Measurements from ENCODE around the gene AGFG2. TPM values are rescaled to one million over a fixed set of nuclear protein-coding genes. Genes with fewer than 3 reads are reported as not detected.
A peak's percentile ranks its signal among the peaks of the same experiment; 100 is the strongest.

The AGFG2 gene
- total and polyA plus RNA-seq, 4 donors = 37.2 to 48.8 (median 42.3) TPM

DNA sequence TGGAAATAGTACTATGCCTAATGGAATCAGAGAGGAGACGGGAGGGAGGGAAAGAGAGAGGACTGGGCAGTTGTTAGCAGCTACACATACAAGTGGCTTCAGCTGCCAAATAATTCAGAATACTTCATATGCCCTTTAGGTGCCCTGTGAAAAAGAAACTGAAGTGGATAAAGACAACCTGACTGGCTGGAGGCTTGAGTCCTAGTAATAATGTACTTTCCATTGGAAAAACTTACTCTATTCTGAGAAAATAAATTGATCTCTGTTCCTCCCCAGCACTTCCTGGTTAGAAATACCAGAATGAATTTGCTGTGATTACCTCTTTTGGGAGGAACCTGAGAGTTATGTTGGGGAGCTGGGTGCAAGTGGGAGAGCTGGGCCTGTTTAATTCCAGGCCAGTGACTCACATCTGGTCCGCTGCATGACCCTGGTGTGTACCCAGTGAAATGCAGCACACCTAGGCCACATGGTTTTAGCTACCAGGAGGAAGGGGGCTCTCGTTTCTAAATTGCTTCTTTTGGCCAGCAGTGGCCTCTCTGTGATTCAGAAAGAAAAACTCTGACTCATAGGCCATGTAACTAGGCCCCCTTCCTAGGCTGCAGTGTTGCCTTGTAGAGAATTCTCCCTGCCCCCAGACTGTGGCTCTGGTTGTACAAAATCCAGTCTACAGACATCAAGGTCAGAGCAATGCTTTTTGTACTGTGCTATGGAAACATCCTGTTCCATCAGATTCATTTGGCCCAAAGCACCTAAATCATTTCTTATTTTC, 6.5 kb downstream of the AGFG2 start:
- DNase-seq (ENCODE audit: low spot score) = no peak
- H3K9ac ChIP-seq (ENCODE audit: low read depth in 1 of 2, low read length in 2 of 2) = peak overlapping the region; percentile 17 to 21

More for the DNA sequence above, 6.5 kb downstream of the AGFG2 start:
- 16% methylated on average over 3 of the region's 3 CpGs for WGBS
- Histone ChIP-seq H3K27me3 (ENCODE audit: control insufficient read depth in 4 of 4, insufficient read depth in 4 of 4, low read length in 3 of 4) (no peaks in the 10 kb centered on the region), H3K36me3 (ENCODE audit: control insufficient read depth in 4 of 4, insufficient read depth in 3 of 4, low read depth in 1 of 4, low read length in 3 of 4) (peaks cover 0 to 15% (median 4%) of the 10 kb centered on the region in 4 donors), H3K4me3 (ENCODE audit: low read depth in 1 of 3, low read length in 3 of 3) (no peak overlapping the region), H3K4me1 (ENCODE audit: control insufficient read depth in 4 of 4, insufficient read depth in 4 of 4, low read length in 3 of 4) (peaks cover 18 to 75% (median 68%) of the 10 kb centered on the region in 4 donors), H3K9me3 (ENCODE audit: control insufficient read depth in 4 of 4, low read length in 3 of 4) (no peaks in the 10 kb centered on the region), H3K27ac (ENCODE audit: low read depth in 1 of 2, low read length in 2 of 2) (peak overlapping the region; percentile 89 to 92)
- TF ChIP-seq SP1 (IDR thresholded peaks at IDR 0.05) = peak; percentile 74
- TF ChIP-seq, protein P1, sequence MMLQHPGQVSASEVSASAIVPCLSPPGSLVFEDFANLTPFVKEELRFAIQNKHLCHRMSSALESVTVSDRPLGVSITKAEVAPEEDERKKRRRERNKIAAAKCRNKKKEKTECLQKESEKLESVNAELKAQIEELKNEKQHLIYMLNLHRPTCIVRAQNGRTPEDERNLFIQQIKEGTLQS (IDR thresholded peaks at IDR 0.05) = peak; percentile 24
- TF ChIP-seq HNF4A (conservative IDR thresholded peaks at IDR 0.05) = no peak
- peak; percentile 1 for TF ChIP-seq YY1 (IDR thresholded peaks at IDR 0.05)
- TF ChIP-seq EGR1 (IDR thresholded peaks at IDR 0.05; ENCODE audit: low read depth in 2 of 2) = no peak
- TF ChIP-seq, protein P2, sequence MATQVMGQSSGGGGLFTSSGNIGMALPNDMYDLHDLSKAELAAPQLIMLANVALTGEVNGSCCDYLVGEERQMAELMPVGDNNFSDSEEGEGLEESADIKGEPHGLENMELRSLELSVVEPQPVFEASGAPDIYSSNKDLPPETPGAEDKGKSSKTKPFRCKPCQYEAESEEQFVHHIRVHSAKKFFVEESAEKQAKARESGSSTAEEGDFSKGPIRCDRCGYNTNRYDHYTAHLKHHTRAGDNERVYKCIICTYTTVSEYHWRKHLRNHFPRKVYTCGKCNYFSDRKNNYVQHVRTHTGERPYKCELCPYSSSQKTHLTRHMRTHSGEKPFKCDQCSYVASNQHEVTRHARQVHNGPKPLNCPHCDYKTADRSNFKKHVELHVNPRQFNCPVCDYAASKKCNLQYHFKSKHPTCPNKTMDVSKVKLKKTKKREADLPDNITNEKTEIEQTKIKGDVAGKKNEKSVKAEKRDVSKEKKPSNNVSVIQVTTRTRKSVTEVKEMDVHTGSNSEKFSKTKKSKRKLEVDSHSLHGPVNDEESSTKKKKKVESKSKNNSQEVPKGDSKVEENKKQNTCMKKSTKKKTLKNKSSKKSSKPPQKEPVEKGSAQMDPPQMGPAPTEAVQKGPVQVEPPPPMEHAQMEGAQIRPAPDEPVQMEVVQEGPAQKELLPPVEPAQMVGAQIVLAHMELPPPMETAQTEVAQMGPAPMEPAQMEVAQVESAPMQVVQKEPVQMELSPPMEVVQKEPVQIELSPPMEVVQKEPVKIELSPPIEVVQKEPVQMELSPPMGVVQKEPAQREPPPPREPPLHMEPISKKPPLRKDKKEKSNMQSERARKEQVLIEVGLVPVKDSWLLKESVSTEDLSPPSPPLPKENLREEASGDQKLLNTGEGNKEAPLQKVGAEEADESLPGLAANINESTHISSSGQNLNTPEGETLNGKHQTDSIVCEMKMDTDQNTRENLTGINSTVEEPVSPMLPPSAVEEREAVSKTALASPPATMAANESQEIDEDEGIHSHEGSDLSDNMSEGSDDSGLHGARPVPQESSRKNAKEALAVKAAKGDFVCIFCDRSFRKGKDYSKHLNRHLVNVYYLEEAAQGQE (IDR thresholded peaks at IDR 0.05) = peak; percentile 27
- no peak for TF ChIP-seq ZBTB33 (IDR thresholded peaks at IDR 0.05)
- no peak for TF ChIP-seq NR2F2 (IDR thresholded peaks at IDR 0.05)
- peak; percentile 68 for TF ChIP-seq FOXA2 (IDR thresholded peaks at IDR 0.05)
- TF ChIP-seq FOXA1 (IDR thresholded peaks at IDR 0.05) = peak; percentile 53
- no peak for TF ChIP-seq HNF4G (IDR thresholded peaks at IDR 0.05)
- peak; percentile 78 to 85 for TF ChIP-seq JUND (IDR thresholded peaks at IDR 0.05)
- TF ChIP-seq RAD21 (IDR thresholded peaks at IDR 0.05) = peak in 1 of 2 donors; percentile 7
- TF ChIP-seq TAF1 (conservative IDR thresholded peaks at IDR 0.05) = no peak
- no peak for TF ChIP-seq GABPA (IDR thresholded peaks at IDR 0.05 in 1 of 2, conservative IDR thresholded peaks at IDR 0.05 in 1 of 2)
- TF ChIP-seq RXRA (IDR thresholded peaks at IDR 0.05) = no peak
- no peak for TF ChIP-seq CTCF (IDR thresholded peaks at IDR 0.05; ENCODE audit: low read depth, low read length, missing input control)

Data from liver (tissue), 9 donors.